WTC11 (cell line): ENCODE data around the gene PTGR2. TPM values are rescaled to one million over a fixed set of nuclear protein-coding genes. Genes with fewer than 3 reads are reported as not detected.

ENCODE experiments used
- ATAC-seq: fragments of 200-7000 bp; cut with Tn5 transposase; 2 replicates; pipeline ENCODE4 v1.10.0; 2021; ENCODE audit warnings: mild to moderate bottlenecking, moderate library complexity
- CTCF ChIA-PET: fragments of 300-600 bp; sonication (Branson Sonifier 250); formaldehyde crosslinking; loops from one replicate; lab custom pipeline; 2021; ENCODE audit warnings: antibody characterized with exemption; lab: Charles Lee
- POLR2A ChIA-PET: fragments of 350-600 bp; sonication (Branson Sonifier 250); formaldehyde crosslinking; loops from one replicate; lab custom pipeline; 2021; ENCODE audit warnings: antibody characterized with exemption; lab: Charles Lee
- DNase-seq: peaks from one replicate; pipeline ENCODE4 v3.0.0; 2021; ENCODE audit warnings: low spot score
- H3K27ac Mint-ChIP-seq: 2 replicates; pipeline ENCODE4 v1.8.0; 2021; ENCODE audit warnings: mixed read lengths
- H3K27me3 Mint-ChIP-seq: 2 replicates; pipeline ENCODE4 v1.8.0; 2021; ENCODE audit warnings: low read depth, mild to moderate bottlenecking, moderate library complexity, mixed read lengths
- H3K36me3 Mint-ChIP-seq: 2 replicates; pipeline ENCODE4 v1.8.0; 2021; ENCODE audit warnings: mixed read lengths
- H3K4me1 Mint-ChIP-seq: 2 replicates; pipeline ENCODE4 v1.8.0; 2022; ENCODE audit warnings: mixed read lengths
- H3K4me3 Mint-ChIP-seq: 2 replicates; pipeline ENCODE4 v1.8.0; 2021; ENCODE audit warnings: mild to moderate bottlenecking, moderate library complexity, mixed read lengths
- H3K9me3 Mint-ChIP-seq: 2 replicates; pipeline ENCODE4 v1.8.0; 2021; ENCODE audit warnings: mixed read lengths
- CDX4 ChIP-seq: fragments of 250-450 bp; sonication (Bioruptor Pico); IDR thresholded peaks from 2 replicates; pipeline ENCODE4 v1.9.0; 2021; ENCODE audit warnings: moderate library complexity, mild to moderate bottlenecking, inconsistent platforms, borderline replicate concordance
- E2F4 ChIP-seq: sonication (generic); formaldehyde crosslinking; IDR thresholded peaks from 2 replicates; pipeline ENCODE4 v1.8.1; 2022; ENCODE audit warnings: low read depth, mild to moderate bottlenecking, moderate library complexity, missing genetic modification reagents, borderline replicate concordance
- FOXK1 ChIP-seq: sonication (generic); formaldehyde crosslinking; IDR thresholded peaks from 2 replicates; pipeline ENCODE4 v1.8.0; 2022; ENCODE audit warnings: mild to moderate bottlenecking, moderate library complexity, missing genetic modification reagents
- FOXP4 ChIP-seq: sonication (generic); formaldehyde crosslinking; IDR thresholded peaks from 2 replicates; pipeline ENCODE4 v1.8.0; 2022; ENCODE audit warnings: mild to moderate bottlenecking, missing genetic modification reagents
- GABPB1 ChIP-seq: sonication (generic); formaldehyde crosslinking; IDR thresholded peaks from 2 replicates; pipeline ENCODE4 v1.8.1; 2023; ENCODE audit warnings: mild to moderate bottlenecking, missing genetic modification reagents
- GRHL2 ChIP-seq: fragments of 250-450 bp; sonication (Bioruptor Pico); IDR thresholded peaks from 2 replicates; pipeline ENCODE4 v1.8.0; 2022; ENCODE audit warnings: mild to moderate bottlenecking, moderate library complexity; ENCODE audit not compliant: insufficient replicate concordance, severe bottlenecking
- HMGA2 ChIP-seq: fragments of 250-450 bp; sonication (Bioruptor Pico); IDR thresholded peaks from 2 replicates; pipeline ENCODE4 v1.4.0; 2021; ENCODE audit warnings: mild to moderate bottlenecking, moderate library complexity
- HMGXB4 ChIP-seq: sonication (generic); formaldehyde crosslinking; IDR thresholded peaks from 2 replicates; pipeline ENCODE4 v1.8.1; 2023; ENCODE audit warnings: mild to moderate bottlenecking, moderate library complexity, missing genetic modification reagents
- IRF1 ChIP-seq: sonication (generic); formaldehyde crosslinking; IDR thresholded peaks from 2 replicates; pipeline ENCODE4 v1.8.0; 2023; ENCODE audit warnings: missing genetic modification reagents
- JAZF1 ChIP-seq: fragments of 250-450 bp; sonication (Bioruptor Pico); IDR thresholded peaks from 2 replicates; pipeline ENCODE4 v1.9.0; 2021; ENCODE audit warnings: moderate library complexity, mild to moderate bottlenecking, inconsistent platforms
- KAT7 ChIP-seq: sonication (generic); formaldehyde crosslinking; IDR thresholded peaks from 2 replicates; pipeline ENCODE4 v1.8.1; 2023; ENCODE audit warnings: missing genetic modification reagents, mild to moderate bottlenecking, borderline replicate concordance
- MAX ChIP-seq: sonication (generic); formaldehyde crosslinking; IDR thresholded peaks from 2 replicates; pipeline ENCODE4 v1.8.0; 2022; ENCODE audit warnings: mild to moderate bottlenecking, missing genetic modification reagents
- MLX ChIP-seq: sonication (generic); formaldehyde crosslinking; IDR thresholded peaks from 2 replicates; pipeline ENCODE4 v1.8.1; 2023; ENCODE audit warnings: mild to moderate bottlenecking, missing genetic modification reagents, moderate library complexity
- NFE2L1 ChIP-seq: sonication (generic); formaldehyde crosslinking; IDR thresholded peaks from 2 replicates; pipeline ENCODE4 v1.8.1; 2023; ENCODE audit warnings: missing genetic modification reagents
- NR2C2 ChIP-seq: sonication (generic); formaldehyde crosslinking; IDR thresholded peaks from 2 replicates; pipeline ENCODE4 v1.8.0; 2022; ENCODE audit warnings: mild to moderate bottlenecking, missing genetic modification reagents
- PRDM15 ChIP-seq: sonication (generic); formaldehyde crosslinking; IDR thresholded peaks from 2 replicates; pipeline ENCODE4 v1.8.0; 2022; ENCODE audit warnings: missing genetic modification reagents
- TCF7 ChIP-seq: sonication (generic); formaldehyde crosslinking; IDR thresholded peaks from 2 replicates; pipeline ENCODE4 v1.8.0; 2022; ENCODE audit warnings: mild to moderate bottlenecking, low read depth, missing genetic modification reagents, moderate library complexity
- ZBTB43 ChIP-seq: sonication (generic); formaldehyde crosslinking; IDR thresholded peaks from 2 replicates; pipeline ENCODE4 v1.8.1; 2023; ENCODE audit warnings: mild to moderate bottlenecking, missing genetic modification reagents
- ZNF396 ChIP-seq: fragments of 250-450 bp; sonication (Bioruptor Pico); IDR thresholded peaks from 2 replicates; pipeline ENCODE4 v1.8.0; 2021; ENCODE audit warnings: mild to moderate bottlenecking, moderate library complexity, borderline replicate concordance
- ZNF423 ChIP-seq: fragments of 250-450 bp; sonication (Bioruptor Pico); IDR thresholded peaks from 2 replicates; pipeline ENCODE4 v2.1.2; 2022; ENCODE audit warnings: mild to moderate bottlenecking, moderate library complexity
- total RNA-seq: library from RNA; stranded (reverse); gene quantifications from 3 replicates; pipeline ENCODE4 v1.2.3, GENCODE V29; 2021

Gene PTGR2
- total RNA-seq, 1 experiment from 2014 or later, result 20.7 TPM

- TF ChIP-seq GABPB1 (no peak), KAT7 (CRISPR knock-in tag) (no peak), E2F4 (no peak), HMGXB4 (CRISPR knock-in tag) (no peak), FOXK1 (CRISPR knock-in tag) (no peak), NFE2L1 (CRISPR knock-in tag) (no peak), IRF1 (no peak), HMGA2 (CRISPR knock-in tag) (no peak), TCF7 (CRISPR knock-in tag) (no peak), FOXP4 (CRISPR knock-in tag) (no peak), NR2C2 (CRISPR knock-in tag) (no peak), ZBTB43 (no peak)
These were observed 8.3 kb upstream of the PTGR2 start (continued) for GRCh38 chr14:73843296-73843695.

GRCh38 chr14:73846947-73847346 lies 4.7 kb upstream of the PTGR2 start:
- H3K4me1 Mint-ChIP-seq, result peaks cover 11% of the 10 kb centered on the region
- no peak overlapping the region for H3K4me3 Mint-ChIP-seq
- DNase-seq (no peak), ATAC-seq (no peak)
- no peaks in the 10 kb centered on the region for H3K27me3 Mint-ChIP-seq
- no peak overlapping the region for H3K27ac Mint-ChIP-seq
- no peaks in the 10 kb centered on the region for H3K36me3 Mint-ChIP-seq
- POLR2A ChIA-PET, result no interaction called here
- CTCF ChIA-PET, result interaction anchor here (0.8 to 1.7 kb wide), 2 partner anchors 9 to 118 kb away, joined by 3 to 5 read pairs; no protein-coding TSS in a partner anchor
- TF ChIP-seq ZNF396 (no peak), CDX4 (CRISPR knock-in tag) (no peak), MAX (CRISPR knock-in tag) (no peak), MLX (no peak), JAZF1 (no peak), ZNF423 (CRISPR knock-in tag) (no peak), GRHL2 (no peak), PRDM15 (CRISPR knock-in tag) (no peak)
- TF ChIP-seq, all 79 proteins: peak for 0
- peaks cover 11% of the 10 kb centered on the region for H3K9me3 Mint-ChIP-seq
